ENCODE data around the gene INTS2.

Gene INTS2

GRCh38 chr17:61884864-61885263, 42.9 kb downstream of the INTS2 start:
- no peak for TF ChIP-seq POLR2AphosphoS5 (IDR thresholded peaks at IDR 0.05; ENCODE audit: low read depth)
- TF ChIP-seq, protein P1, sequence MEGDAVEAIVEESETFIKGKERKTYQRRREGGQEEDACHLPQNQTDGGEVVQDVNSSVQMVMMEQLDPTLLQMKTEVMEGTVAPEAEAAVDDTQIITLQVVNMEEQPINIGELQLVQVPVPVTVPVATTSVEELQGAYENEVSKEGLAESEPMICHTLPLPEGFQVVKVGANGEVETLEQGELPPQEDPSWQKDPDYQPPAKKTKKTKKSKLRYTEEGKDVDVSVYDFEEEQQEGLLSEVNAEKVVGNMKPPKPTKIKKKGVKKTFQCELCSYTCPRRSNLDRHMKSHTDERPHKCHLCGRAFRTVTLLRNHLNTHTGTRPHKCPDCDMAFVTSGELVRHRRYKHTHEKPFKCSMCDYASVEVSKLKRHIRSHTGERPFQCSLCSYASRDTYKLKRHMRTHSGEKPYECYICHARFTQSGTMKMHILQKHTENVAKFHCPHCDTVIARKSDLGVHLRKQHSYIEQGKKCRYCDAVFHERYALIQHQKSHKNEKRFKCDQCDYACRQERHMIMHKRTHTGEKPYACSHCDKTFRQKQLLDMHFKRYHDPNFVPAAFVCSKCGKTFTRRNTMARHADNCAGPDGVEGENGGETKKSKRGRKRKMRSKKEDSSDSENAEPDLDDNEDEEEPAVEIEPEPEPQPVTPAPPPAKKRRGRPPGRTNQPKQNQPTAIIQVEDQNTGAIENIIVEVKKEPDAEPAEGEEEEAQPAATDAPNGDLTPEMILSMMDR (IDR thresholded peaks at IDR 0.05; ENCODE audit: insufficient read depth, low read length) = no peak
- no peak for TF ChIP-seq SPI1 (IDR thresholded peaks at IDR 0.05; ENCODE audit: borderline replicate concordance, low read depth)
- TF ChIP-seq, protein P2, sequence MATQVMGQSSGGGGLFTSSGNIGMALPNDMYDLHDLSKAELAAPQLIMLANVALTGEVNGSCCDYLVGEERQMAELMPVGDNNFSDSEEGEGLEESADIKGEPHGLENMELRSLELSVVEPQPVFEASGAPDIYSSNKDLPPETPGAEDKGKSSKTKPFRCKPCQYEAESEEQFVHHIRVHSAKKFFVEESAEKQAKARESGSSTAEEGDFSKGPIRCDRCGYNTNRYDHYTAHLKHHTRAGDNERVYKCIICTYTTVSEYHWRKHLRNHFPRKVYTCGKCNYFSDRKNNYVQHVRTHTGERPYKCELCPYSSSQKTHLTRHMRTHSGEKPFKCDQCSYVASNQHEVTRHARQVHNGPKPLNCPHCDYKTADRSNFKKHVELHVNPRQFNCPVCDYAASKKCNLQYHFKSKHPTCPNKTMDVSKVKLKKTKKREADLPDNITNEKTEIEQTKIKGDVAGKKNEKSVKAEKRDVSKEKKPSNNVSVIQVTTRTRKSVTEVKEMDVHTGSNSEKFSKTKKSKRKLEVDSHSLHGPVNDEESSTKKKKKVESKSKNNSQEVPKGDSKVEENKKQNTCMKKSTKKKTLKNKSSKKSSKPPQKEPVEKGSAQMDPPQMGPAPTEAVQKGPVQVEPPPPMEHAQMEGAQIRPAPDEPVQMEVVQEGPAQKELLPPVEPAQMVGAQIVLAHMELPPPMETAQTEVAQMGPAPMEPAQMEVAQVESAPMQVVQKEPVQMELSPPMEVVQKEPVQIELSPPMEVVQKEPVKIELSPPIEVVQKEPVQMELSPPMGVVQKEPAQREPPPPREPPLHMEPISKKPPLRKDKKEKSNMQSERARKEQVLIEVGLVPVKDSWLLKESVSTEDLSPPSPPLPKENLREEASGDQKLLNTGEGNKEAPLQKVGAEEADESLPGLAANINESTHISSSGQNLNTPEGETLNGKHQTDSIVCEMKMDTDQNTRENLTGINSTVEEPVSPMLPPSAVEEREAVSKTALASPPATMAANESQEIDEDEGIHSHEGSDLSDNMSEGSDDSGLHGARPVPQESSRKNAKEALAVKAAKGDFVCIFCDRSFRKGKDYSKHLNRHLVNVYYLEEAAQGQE (IDR thresholded peaks at IDR 0.05; ENCODE audit: insufficient replicate concordance, low read depth) = no peak
- TF ChIP-seq GABPA (IDR thresholded peaks at IDR 0.05; ENCODE audit: low read depth) = no peak
- Histone ChIP-seq H3K27ac (replicated peaks) (no peak overlapping the region), H3K27me3 (ENCODE audit: insufficient read depth, poor library complexity, severe bottlenecking) (no peaks in the 10 kb centered on the region), H3K4me3 (replicated peaks; ENCODE audit: insufficient read depth, low read length) (no peak overlapping the region)
- DNase-seq (ENCODE audit: low read depth in 1 of 2, low spot score in 1 of 2) = no peak

- Histone ChIP-seq H3K27ac (replicated peaks) (no peak overlapping the region), H3K4me3 (replicated peaks; ENCODE audit: insufficient read depth, low read length) (no peak overlapping the region), H3K27me3 (ENCODE audit: insufficient read depth, poor library complexity, severe bottlenecking) (no peaks in the 10 kb centered on the region)
- TF ChIP-seq, protein P1 (IDR thresholded peaks at IDR 0.05; ENCODE audit: insufficient read depth, low read length) = no peak
- TF ChIP-seq, protein P2 (IDR thresholded peaks at IDR 0.05; ENCODE audit: insufficient replicate concordance, low read depth) = no peak
- TF ChIP-seq GABPA (IDR thresholded peaks at IDR 0.05; ENCODE audit: low read depth) (no peak), POLR2AphosphoS5 (IDR thresholded peaks at IDR 0.05; ENCODE audit: low read depth) (no peak)
- no peak for DNase-seq (ENCODE audit: low read depth in 1 of 2, low spot score in 1 of 2)
Observed at GRCh38 chr17:61880589-61881102, 47.1 kb downstream of the INTS2 start.

DNA sequence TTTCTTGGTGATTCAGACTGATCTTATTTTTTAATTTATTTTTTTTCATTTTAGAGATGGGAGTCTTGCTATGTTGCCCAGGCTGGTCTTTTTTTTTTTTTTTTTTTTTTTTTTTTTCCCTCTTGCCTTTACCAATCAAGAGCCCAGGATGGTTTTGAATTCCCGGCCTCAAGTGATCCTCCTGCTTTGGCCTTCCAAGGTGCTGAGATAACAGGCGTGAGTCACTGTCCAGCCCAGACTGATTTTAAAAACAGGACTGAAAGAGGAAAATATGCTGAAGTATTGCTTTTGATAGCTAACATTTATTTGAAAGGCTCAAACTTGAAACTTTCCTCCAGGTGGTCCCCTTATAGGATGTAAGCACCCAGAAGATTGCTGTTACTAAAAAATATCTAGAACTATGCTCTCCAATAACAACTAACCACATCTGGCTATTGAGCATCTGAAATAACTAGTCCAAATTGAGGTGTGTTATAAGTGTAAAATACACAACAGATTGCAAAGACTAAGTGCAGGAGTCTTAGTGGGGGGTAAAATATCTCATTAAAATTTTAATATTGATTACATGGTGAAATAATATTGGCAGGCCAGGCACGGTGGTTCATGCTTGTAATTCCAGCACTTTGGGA, 48.7 kb downstream of the INTS2 start:
- H3K4me3 ChIP-seq (replicated peaks; ENCODE audit: insufficient read depth, low read length) = no peak overlapping the region
- TF ChIP-seq GABPA (IDR thresholded peaks at IDR 0.05; ENCODE audit: low read depth) (no peak), SPI1 (IDR thresholded peaks at IDR 0.05; ENCODE audit: borderline replicate concordance, low read depth) (no peak), POLR2AphosphoS5 (IDR thresholded peaks at IDR 0.05; ENCODE audit: low read depth) (no peak)
- TF ChIP-seq, protein P2 (IDR thresholded peaks at IDR 0.05; ENCODE audit: insufficient replicate concordance, low read depth) = no peak
- TF ChIP-seq, protein P1 (IDR thresholded peaks at IDR 0.05; ENCODE audit: insufficient read depth, low read length) = no peak
- H3K27me3 ChIP-seq (ENCODE audit: insufficient read depth, poor library complexity, severe bottlenecking) = no peaks in the 10 kb centered on the region
- H3K27ac ChIP-seq (replicated peaks) = no peak overlapping the region
- DNase-seq (ENCODE audit: low read depth in 1 of 2, low spot score in 1 of 2) = no peak
